Measurements from ENCODE around the gene LANCL3. TPM values are rescaled to one million over a fixed set of nuclear protein-coding genes. Genes with fewer than 3 reads are reported as not detected.

LANCL3 gene
- total RNA-seq, 1 experiment from 2014 or later, result 0.26 TPM

DNA sequence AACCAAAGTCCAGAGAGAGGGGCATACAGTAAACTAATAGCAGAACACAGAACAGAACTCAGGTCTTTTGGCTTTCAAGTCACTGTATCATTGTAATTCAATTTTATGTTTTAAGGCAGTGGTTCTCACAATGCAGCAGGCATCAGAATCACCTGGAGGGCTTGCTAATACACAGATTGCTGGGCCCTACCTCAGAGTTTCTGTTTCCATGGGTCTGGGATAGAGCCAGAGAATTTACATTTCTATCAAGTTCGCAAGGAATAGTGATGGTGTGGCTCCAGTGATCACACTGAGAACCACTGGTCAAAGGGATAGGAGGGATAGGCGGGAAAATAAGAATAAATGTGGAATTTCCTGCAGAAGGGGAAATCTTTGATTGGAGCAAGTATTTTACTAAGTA, 36.7 kb downstream of the LANCL3 start:
- no peak overlapping the region for H3K4me3 ChIP-seq (ENCODE audit: low read length)
- H3F3A ChIP-seq (ENCODE audit: low read length, unreplicated experiment), result no peaks in the 10 kb centered on the region
- no peak overlapping the region; the same call in 1 of the 2 replicates for H3K4me2 ChIP-seq (ENCODE audit: low read length)
- DNase-seq (no peak), ATAC-seq (no peak)
- no peaks in the 10 kb centered on the region for H3K27me3 ChIP-seq (ENCODE audit: low read length)
- no TSS peak for BruUV-seq (replicated peaks)
- TF ChIP-seq, protein P1, sequence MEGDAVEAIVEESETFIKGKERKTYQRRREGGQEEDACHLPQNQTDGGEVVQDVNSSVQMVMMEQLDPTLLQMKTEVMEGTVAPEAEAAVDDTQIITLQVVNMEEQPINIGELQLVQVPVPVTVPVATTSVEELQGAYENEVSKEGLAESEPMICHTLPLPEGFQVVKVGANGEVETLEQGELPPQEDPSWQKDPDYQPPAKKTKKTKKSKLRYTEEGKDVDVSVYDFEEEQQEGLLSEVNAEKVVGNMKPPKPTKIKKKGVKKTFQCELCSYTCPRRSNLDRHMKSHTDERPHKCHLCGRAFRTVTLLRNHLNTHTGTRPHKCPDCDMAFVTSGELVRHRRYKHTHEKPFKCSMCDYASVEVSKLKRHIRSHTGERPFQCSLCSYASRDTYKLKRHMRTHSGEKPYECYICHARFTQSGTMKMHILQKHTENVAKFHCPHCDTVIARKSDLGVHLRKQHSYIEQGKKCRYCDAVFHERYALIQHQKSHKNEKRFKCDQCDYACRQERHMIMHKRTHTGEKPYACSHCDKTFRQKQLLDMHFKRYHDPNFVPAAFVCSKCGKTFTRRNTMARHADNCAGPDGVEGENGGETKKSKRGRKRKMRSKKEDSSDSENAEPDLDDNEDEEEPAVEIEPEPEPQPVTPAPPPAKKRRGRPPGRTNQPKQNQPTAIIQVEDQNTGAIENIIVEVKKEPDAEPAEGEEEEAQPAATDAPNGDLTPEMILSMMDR (conservative IDR thresholded peaks at IDR 0.05; ENCODE audit: low read depth, low read length), result no peak
- TF ChIP-seq EZH2 (IDR thresholded peaks at IDR 0.05; ENCODE audit: low read length, unreplicated experiment) (no peak), EZH2phosphoT487 (IDR thresholded peaks at IDR 0.05; ENCODE audit: borderline replicate concordance, low read length) (no peak)
- no peaks in the 10 kb centered on the region for H3K36me3 ChIP-seq (ENCODE audit: low read depth, low read length)
- ChIA-PET CTCF (no interaction called here), POLR2A (ENCODE audit: unreplicated experiment) (no interaction called here)
- H3K9me2 ChIP-seq (replicated peaks; ENCODE audit: low read length), result no peaks in the 10 kb centered on the region
- H3K9ac ChIP-seq (ENCODE audit: low read length), result peak overlapping the region; percentile 9; the same call in 1 of the 2 replicates
- intact Hi-C loops (cut with micrococcal nuclease), result loop anchor here (10.0 kb wide), 1 partner anchor 57 kb away; no protein-coding TSS in a partner anchor
- H2AFZ ChIP-seq (ENCODE audit: low read length), result no peak overlapping the region
- H3K9me3 ChIP-seq (ENCODE audit: low read length), result no peaks in the 10 kb centered on the region
- peak overlapping the region; percentile 66 for H3K27ac ChIP-seq (ENCODE audit: low read length)
- no peaks in the 10 kb centered on the region for H4K20me1 ChIP-seq (ENCODE audit: low read length)
- peaks cover 17% of the 10 kb centered on the region for H3K4me1 ChIP-seq (ENCODE audit: insufficient read depth, low read length)
- no peaks in the 10 kb centered on the region for H3K79me2 ChIP-seq (ENCODE audit: low read length)

DNA sequence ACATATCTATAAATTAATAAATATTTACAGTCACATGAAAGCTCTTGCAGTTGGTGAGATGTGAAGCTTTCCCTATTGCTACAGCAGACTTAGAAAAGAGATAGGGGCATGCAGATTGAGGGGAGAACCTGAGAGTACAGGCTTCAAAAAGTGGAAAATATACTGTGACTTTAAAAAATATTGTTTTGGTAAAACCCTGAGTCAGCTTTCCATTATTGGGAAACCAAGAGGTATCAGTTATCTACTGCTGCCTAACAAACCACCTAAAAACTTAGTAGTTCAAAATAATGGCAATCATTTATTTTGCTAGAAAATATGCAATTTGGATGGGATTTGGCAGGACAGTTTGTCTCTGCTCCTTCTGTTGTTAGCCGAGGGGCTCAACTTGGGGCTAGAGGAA, 38.3 kb downstream of the LANCL3 start:
- ChIA-PET POLR2A (ENCODE audit: unreplicated experiment) (no interaction called here), CTCF (no interaction called here)
- Histone ChIP-seq H3K79me2 (ENCODE audit: low read length) (no peaks in the 10 kb centered on the region), H3K4me3 (ENCODE audit: low read length) (no peak overlapping the region), H3F3A (ENCODE audit: low read length, unreplicated experiment) (no peaks in the 10 kb centered on the region), H3K4me2 (ENCODE audit: low read length) (no peak overlapping the region), H3K36me3 (ENCODE audit: low read depth, low read length) (no peaks in the 10 kb centered on the region), H2AFZ (ENCODE audit: low read length) (no peak overlapping the region), H3K9me2 (replicated peaks; ENCODE audit: low read length) (no peaks in the 10 kb centered on the region), H3K27ac (ENCODE audit: low read length) (no peak overlapping the region), H3K27me3 (ENCODE audit: low read length) (no peaks in the 10 kb centered on the region), H3K9me3 (ENCODE audit: low read length) (no peaks in the 10 kb centered on the region), H3K9ac (ENCODE audit: low read length) (no peak overlapping the region), H3K4me1 (ENCODE audit: insufficient read depth, low read length) (peaks cover 17% of the 10 kb centered on the region), H4K20me1 (ENCODE audit: low read length) (no peaks in the 10 kb centered on the region)
- no TSS peak for BruUV-seq (replicated peaks)
- ATAC-seq (no peak), DNase-seq (no peak)
- intact Hi-C loops (cut with micrococcal nuclease), result loop anchor here (10.0 kb wide), 1 partner anchor 55 kb away; no protein-coding TSS in a partner anchor
- no peak for TF ChIP-seq EZH2 (IDR thresholded peaks at IDR 0.05; ENCODE audit: low read length, unreplicated experiment)
- TF ChIP-seq, protein P1 (conservative IDR thresholded peaks at IDR 0.05; ENCODE audit: low read depth, low read length), result no peak
- no peak for TF ChIP-seq EZH2phosphoT487 (IDR thresholded peaks at IDR 0.05; ENCODE audit: borderline replicate concordance, low read length)

DNA sequence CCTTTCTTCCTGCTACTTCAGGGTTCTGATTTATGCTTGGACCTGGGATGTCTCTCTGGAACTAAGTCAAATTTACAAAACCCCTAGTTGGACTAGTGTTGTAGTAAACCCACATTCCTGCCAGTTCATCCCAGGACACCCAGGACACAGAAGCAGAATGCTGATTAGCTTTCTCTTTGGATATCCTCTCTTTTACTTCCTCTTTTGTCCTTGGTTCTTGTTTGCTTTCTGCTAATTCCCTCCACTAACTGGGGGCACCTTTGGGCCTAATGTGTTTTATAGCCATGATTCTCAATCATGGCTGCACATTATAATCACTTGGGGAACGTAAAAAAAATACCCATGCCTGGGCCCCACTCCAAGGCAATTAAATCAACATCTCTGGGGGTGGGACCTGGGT, 42.5 kb downstream of the LANCL3 start:
- ATAC-seq, result no peak
- no peaks in the 10 kb centered on the region for H3K27me3 ChIP-seq (ENCODE audit: low read length)
- H3K79me2 ChIP-seq (ENCODE audit: low read length), result no peaks in the 10 kb centered on the region
- no peak overlapping the region for H3K4me3 ChIP-seq (ENCODE audit: low read length)
- BruUV-seq (replicated peaks), result no TSS peak
- ChIA-PET CTCF (no interaction called here), POLR2A (ENCODE audit: unreplicated experiment) (no interaction called here)
- no peaks in the 10 kb centered on the region for H3K9me2 ChIP-seq (replicated peaks; ENCODE audit: low read length)
- no peak overlapping the region for H3K27ac ChIP-seq (ENCODE audit: low read length)
- intact Hi-C loops (cut with micrococcal nuclease), result no loop called here
- H3K36me3 ChIP-seq (ENCODE audit: low read depth, low read length), result no peaks in the 10 kb centered on the region
- H3K4me1 ChIP-seq (ENCODE audit: insufficient read depth, low read length), result no peaks in the 10 kb centered on the region
- no peak overlapping the region for H3K9ac ChIP-seq (ENCODE audit: low read length)
- TF ChIP-seq EZH2phosphoT487 (IDR thresholded peaks at IDR 0.05; ENCODE audit: borderline replicate concordance, low read length) (no peak), EZH2 (IDR thresholded peaks at IDR 0.05; ENCODE audit: low read length, unreplicated experiment) (no peak)
- TF ChIP-seq, protein P1 (conservative IDR thresholded peaks at IDR 0.05; ENCODE audit: low read depth, low read length), result no peak
- H3K9me3 ChIP-seq (ENCODE audit: low read length), result no peaks in the 10 kb centered on the region
- no peaks in the 10 kb centered on the region for H4K20me1 ChIP-seq (ENCODE audit: low read length)
- DNase-seq, result no peak
- H3F3A ChIP-seq (ENCODE audit: low read length, unreplicated experiment), result no peaks in the 10 kb centered on the region
- no peak overlapping the region for H2AFZ ChIP-seq (ENCODE audit: low read length)
- no peak overlapping the region for H3K4me2 ChIP-seq (ENCODE audit: low read length)

Data from PC-3 (cell line).